HL-60/S4 (cell line): ENCODE results near the gene RNF114.

Experiments
- in situ Hi-C: fragments of 300-500 bp; cut with MboI; formaldehyde crosslinking; loops from 2 replicates; pipeline ENCODE4 v1.14.3; 2022; ENCODE audit warnings: low sequenced_read_pairs

Gene RNF114

DNA sequence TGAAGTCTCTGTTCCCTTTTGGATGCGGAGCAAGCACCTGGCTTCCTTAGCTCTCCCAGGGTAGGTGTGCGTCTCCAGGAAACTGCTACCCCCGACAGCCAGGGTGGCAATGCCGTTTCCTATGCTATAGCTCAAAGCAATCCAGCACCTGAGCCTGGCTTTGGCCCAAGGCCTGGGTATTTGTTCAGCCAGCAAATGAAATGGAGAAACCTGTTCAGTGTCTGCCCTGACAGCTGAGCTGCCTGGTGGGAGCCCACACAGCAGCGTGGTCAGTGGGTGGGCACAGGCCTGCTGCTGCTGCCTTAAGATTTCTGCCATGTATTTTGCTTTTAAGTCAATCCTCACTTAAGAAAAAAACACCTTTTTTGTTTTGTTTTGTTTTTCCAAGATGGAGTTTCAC lies 34.6 kb upstream of the RNF114 start:
- in situ Hi-C loops, result no loop called here

DNA sequence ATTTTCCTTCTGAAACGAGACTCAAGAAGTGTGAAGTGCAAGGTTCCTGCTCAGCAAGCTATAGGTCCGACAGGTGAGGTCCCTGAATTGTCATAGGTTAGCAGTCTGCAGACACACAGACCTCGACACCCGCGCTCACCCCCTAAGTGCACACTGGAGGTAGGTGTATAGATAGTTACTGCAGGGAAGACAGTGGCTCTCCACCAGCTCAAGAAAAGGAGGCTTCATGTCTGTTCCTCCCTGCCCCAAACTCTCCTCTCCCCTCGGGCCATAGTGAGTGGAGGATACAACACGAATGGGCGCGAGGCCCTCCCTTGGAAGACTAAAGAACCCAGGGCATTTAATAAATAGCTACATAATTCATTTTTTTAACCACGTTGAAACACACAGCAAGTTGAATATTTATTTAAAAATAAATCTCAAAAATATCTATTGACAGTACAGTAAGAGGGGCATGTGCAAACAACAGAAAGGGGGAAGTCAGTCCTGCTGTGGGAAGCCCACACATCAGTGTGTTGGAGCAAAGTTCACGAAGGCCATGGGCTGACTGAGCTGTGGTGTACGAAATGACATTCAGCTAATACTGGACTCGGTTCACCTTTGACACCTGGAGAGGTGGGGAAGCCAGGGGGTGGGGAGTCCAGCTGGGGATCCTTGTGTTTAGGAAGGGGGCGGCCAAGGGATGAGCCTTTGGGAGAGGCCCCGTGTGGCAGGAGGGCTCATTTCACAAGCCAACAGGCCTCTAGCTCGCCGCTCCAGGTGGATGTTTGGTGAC lies 31.6 kb upstream of the RNF114 start:
- in situ Hi-C loops, result no loop called here

GRCh38 chr20:49905415-49906091 lies 30.6 kb upstream of the RNF114 start:
- in situ Hi-C loops, result no loop called here

DNA sequence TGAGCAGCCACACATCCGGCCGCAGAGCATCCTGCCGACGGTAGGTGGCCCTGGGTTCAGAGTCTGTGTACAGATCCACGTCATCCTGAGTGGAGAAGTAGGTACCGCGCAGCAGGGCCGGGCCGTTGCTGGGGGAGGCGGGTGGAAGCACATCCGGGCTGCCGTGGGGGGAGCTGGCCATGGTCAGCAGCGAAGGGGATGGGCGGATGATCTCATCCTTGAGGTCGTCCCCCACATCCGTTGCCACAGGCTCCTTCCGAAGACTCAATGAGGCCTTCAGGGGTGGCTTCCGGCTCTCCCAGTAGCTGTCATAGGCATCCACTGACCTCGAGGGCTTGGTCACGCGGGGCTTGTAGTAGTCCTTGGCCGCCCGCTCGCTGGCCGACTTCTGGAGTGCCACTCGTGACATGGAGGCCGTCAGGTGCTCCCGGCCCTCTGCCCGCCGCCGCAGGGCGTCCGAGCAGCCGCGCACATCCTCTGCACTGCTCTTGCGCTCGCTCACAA lies 30.0 kb upstream of the RNF114 start:
- in situ Hi-C loops, result no loop called here

GRCh38 chr20:49906615-49907154 lies 29.5 kb upstream of the RNF114 start:
- in situ Hi-C loops, result no loop called here

- in situ Hi-C loops, result no loop called here
These were observed 28.6 kb upstream of the RNF114 start for GRCh38 chr20:49907405-49908257.

- in situ Hi-C loops, result no loop called here
These were observed 28.0 kb upstream of the RNF114 start for GRCh38 chr20:49908258-49908565.

DNA sequence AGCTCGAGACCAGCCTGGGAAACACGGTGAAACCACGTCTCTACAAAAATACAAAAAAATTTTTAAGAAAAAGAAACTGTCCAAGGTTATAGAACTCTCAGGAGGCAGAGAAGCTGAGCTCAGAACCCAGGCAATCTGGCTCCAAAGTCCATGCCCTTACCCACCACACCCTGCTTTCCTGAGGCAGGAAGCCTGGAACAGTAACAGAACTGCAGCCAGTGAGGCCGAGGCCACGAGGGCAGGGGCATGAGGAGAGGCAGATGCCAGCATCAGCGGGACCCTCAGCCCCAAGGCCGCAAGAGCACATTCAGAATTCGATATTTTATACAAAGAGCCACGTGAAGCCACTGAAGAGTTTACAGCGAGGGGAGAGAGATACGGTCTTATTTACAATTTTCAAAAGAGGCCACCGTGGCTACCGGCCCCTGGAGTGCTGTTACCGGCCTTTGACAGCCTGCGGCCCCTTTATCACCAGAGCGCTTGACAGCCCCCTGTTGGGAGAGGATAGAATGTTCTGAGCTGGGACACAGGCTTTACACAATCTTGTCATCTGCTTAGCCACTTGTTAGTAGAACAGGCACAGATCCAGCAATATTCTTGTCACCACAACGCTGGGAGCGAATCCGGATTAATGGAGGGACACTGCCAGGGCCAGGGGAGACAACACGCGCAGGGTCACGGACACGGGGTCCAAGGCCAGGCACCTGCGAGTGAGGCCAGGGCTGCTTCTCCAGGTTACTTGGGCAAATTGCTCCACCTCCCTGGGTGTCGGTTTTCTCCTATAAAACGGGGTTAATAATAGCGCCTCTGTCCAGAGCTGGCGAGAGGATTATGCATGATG lies 26.5 kb upstream of the RNF114 start:
- in situ Hi-C loops, result no loop called here

- in situ Hi-C loops, result no loop called here
These were observed 25.9 kb upstream of the RNF114 start for GRCh38 chr20:49910340-49910706.

DNA sequence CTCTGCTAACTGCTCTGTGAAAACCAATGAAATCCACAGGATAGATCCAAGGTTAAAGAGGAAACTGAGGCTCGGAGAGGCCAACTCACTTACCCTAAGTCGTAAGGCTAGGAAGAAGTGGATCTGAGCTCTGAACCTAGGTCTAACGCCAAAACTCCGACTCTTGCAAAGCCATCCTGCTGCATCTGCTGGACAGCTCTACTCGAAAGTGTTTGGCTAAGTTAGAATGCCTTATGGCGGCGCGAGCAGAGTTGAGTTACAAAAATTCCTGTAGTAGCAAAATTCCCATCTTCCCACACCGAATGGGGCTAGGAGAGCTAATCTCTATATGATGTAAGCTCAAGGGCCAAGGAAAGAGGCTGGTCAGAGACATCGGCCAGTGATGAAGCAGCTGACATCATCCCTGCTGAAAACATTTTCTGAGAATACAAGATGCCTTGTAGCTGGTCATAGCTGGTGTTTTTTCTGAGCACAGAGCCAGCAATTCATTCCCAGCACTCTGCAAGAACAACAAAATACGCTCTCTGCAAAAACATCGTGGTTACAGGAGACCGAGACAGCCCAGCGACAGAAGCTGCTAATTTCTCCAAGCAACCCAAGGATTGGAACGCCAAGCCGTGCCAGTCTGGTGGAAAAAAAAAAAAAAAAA lies 22.7 kb upstream of the RNF114 start:
- in situ Hi-C loops, result no loop called here

DNA sequence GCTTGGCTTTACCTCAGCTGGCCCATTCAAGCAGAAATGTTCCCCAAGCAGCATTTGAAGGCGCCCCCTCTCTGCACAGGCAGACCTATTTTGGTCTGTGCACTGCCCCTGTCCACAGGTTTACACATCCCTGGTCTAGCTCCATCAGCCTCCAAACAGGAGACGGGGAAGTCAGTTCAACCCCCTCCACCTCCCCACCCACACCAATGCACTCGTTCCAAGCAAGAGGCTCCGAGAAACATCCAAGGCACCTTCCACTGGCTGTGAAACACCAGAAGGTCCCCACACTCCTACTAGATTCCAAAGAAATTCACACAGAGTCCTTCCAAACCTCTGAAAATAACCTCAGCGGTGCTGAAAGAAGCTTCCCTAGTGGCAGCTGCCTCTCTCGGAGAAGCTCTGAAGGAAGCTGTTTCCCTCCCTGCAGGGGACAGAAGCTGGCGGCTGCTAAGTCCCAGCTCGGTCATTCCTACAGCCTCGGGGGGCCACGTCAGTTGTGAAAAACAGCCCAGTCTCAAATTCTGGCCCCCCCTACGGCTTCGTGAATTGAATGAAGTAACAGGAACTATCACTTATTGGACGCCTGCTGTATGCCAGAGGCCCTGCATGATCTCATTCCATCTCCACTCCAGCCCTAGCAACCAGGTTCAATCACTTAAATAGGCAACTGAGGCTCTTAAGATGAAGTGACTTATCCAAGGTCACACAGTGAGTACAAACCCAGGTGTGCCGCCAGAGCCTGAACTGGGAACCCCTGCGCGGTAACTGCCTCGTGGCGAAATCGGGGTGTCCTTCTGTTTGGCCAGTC lies 21.7 kb upstream of the RNF114 start:
- in situ Hi-C loops, result no loop called here

- in situ Hi-C loops, result no loop called here
These were observed 21.1 kb upstream of the RNF114 start for GRCh38 chr20:49915118-49915379.

DNA sequence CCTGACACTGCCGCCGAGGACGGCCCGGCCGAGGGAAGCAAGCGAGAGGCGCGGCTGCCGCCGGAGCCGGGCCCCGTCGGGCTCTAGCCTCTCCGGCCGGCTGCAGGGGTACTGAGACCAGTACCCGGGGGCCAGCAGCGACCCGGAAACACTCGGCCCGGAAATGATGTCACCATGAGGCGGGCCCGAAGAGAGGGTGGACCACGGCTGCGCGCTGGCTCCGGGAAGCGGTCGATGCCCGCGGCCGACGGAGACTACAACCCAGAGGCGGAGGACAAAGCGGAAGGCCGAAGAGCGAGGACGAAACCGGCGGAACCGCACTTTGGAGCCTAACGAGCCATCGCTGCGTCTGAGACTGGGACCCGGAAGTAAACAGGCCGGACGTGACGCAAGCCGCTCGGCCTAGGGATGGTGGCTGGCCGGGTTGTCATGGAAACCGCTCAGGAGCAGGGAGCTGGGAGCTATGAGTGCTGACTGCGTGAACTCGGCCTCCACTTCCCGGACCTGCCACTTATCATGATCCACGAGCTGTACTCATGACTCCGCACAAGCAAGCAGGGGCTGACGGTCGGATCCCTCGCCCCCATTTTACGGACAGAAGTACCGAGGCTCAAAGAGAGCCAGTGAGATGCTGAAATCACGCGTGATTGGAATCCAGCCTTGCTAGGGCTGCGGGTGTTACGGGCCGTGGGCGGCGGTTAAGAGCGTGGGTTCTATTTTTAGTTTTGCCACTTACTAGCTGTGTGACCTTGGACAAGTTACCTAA lies 20.6 kb upstream of the RNF114 start, which contains the start of gene SPATA2:
Gene SPATA2 (minus strand): TSS at position 150 of the 766 bp plus-strand sequence. CDS start 7,039 bp downstream, outside the sequence.
- in situ Hi-C loops, result no loop called here

DNA sequence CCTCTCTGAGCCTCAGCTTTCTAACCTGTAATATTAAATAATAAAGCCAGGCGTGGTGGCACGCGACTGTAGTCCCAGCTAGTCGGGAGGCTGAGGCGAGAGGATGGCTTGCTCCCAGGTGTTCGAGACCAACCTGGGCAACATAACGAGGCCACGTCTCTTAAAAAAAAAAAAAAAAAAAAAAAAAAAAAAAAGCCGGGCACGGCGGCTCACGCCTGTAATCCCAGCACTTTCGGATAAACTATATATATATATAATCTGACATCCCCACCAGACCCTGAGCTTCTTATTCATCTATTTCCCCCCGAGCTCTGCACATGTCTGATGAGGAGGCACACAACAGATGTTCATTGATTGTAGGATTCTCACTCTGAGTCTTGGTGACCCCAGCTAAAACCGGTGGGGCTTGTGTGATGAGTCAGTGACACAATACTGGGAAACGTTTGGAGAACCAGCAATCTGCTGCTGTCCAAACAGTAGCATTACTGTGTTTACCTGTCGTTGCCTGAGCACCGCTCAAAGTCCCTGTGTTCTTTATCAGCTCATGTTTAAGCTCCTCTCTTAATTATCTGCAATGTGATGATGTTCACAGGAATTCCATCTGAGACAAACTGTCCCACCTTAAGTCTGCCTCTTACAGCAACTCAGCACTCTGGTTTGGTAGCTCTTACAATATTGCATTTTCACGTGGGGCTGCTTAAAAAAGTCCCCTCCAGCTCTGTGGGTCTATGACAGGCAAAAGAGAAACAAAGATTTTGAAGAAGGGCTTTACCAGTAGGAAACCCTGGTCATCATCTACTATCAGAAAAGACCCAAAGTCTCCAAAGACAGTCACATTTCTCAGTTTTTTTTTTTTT lies 19.8 kb upstream of the RNF114 start:
- in situ Hi-C loops, result no loop called here

GRCh38 chr20:49918446-49918845 lies 17.8 kb upstream of the RNF114 start:
- in situ Hi-C loops, result no loop called here

- in situ Hi-C loops, result no loop called here
These were observed 17.2 kb upstream of the RNF114 start for GRCh38 chr20:49919009-49919408.

DNA sequence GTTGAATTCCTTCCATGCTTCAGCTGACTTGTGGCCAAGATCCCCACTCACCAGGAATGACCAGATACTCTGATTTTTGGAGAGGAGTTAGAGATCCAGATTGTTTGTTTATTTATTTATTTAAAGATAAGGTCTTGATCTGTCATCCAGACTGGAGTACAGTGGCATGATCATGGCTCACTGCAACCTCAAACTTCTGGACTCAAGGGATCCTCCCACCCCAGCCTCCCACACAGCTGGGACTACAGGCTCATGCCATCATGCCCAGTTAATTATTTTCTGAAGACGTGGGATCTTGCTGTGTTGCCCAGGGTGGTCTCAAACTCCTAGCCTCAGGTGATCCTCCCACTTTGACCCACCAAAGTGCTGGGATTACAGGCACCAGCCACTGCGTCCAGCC lies 16.7 kb upstream of the RNF114 start:
- in situ Hi-C loops, result no loop called here

- in situ Hi-C loops, result no loop called here
These were observed 11.9 kb upstream of the RNF114 start for GRCh38 chr20:49924247-49924646.
